ACHN (cell line): ENCODE results near the gene VPS36.
A peak's percentile ranks its signal among the peaks of the same experiment; 100 is the strongest.
"Not testable (repeated sequence)": the region's sequence is repeated elsewhere in the genome, so short reads cannot be mapped to it uniquely, and the experiment has no call there.

Experiments
- DNase-seq: peaks from one replicate; pipeline ENCODE4 v3.0.0-alpha.2; 2015
- in situ Hi-C: cut with HindIII; loops from 2 replicates; pipeline ENCODE4 v1.10.0; 2017; ENCODE audit warnings: low sequenced_read_pairs, low pct_ligation_motif_present, low pct_unique_long_range_greater_than_20kb

Gene VPS36

DNA sequence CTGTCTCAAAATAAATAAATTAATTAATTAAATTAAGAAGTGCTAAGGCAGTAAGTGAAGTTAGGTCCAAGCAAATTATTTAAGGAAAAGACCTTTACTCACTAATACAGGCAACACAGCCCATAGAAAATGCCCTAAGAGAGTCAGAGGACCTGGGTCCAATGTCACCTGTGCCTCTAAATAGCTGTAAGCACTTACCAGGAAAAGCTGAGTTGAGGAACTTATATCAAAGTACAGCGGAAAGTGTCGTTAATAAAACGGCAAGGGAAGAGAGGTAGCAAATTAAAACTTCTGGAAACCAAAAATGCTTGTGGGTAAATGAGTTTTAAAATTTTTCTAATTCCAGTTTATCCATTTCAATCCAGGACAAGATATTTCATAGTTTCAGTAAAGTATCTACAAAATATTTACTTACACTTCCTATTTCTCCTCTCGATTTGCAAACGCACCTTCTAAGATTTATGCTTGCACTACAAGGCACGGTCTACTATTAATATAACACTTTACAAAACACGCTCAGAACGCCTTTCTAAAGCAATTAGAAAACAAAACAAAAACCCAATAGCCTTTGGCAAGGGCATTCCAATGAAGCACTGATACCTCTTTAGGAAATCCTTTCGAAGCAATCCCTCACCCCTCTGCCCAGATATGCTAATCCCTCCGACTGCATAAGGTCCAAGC, 963 bp downstream of the VPS36 start:
- in situ Hi-C loops: no loop called here
- no peak for DNase-seq

DNA sequence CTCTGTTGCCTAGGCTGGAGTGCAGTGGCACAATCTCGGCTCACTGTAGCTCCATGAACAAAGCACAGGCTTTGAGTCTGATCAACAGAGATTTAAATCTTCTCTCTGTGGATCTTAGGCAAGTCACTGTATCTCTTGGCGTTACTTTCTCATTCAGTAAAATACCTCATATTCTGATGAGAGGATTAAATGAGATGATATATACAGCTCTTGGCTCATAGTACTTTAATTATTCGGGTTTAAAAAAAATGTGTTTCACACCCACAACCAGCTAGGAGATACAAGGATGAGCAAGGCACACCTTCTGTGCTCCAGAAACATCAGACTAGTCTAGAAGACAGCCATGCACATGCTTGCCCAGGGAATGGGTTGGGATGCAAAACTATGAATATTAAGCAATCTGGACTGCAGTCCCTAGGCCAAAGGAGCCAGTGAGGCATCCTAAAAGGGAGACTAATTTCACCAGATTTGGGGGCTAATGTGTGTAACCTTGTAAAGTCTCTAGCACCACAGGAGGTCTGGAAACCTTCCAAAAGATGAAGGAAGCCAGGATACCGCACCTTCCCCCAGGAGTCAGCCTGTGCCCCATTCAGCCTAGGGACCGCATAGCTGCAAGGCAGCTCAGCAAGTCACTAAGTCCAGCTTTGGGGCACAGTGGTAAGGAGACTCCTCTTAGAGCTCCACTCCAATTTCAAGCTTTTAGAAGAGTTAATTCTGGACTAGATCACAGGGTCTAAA, 2.5 kb downstream of the VPS36 start:
- DNase-seq: no peak
- in situ Hi-C loops: no loop called here

DNA sequence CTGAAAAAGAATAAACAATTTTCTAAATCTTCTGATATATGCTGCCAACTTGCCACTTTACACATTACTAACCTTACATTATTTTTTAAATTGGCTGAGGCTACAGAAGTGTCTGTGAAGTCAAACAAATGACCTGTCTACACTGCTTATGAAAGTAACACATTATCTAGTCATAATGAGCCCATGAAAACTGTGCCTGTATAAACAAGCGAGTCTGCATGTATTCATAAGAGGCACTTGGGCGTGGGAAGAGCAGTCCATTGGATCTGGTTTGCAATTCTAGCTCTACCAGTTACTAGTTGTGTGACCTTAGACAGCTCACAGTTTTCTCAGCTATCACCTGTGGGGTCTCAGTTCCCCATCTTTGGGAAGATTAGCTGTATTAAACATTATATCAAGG, 3.1 kb downstream of the VPS36 start:
- no peak for DNase-seq
- in situ Hi-C loops: no loop called here

DNA sequence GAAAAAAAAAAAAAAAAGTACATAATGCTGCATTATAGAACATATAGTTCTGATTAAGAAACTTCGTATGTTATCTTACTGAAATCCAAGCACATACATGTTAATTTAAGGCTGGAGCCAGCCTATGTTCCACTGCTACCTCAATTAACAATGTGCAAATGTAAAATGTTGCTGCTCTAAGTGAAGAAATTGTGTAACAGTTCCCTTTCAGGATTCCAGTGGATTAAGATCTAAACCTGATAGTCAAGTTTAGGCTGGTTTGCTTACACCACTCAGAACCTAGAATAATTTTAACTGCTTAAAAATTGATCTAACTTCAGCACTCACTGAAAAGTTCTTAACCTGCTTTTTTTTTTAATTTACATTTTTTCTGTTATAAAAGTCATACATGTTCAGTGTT, 4.2 kb downstream of the VPS36 start:
- no peak for DNase-seq
- in situ Hi-C loops: no loop called here

DNA sequence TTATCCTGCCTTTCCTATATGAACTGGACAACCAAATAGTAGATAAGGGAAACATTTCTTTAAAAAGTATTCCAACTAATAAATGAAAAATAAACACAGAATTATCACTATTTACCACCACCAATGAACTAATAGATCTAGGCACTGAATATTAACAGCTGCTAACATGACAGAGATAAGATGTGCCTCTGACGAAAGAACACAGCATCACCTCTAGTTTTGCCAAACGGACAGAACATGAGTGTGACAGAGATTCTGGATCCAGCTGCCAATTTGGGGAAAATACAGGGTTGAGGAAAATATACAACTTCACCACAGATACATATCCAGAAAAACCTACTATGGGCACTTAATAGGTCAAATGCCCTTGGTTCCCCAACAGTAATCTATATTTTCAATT, 18.0 kb downstream of the VPS36 start:
- DNase-seq: no peak
- in situ Hi-C loops: no loop called here

DNA sequence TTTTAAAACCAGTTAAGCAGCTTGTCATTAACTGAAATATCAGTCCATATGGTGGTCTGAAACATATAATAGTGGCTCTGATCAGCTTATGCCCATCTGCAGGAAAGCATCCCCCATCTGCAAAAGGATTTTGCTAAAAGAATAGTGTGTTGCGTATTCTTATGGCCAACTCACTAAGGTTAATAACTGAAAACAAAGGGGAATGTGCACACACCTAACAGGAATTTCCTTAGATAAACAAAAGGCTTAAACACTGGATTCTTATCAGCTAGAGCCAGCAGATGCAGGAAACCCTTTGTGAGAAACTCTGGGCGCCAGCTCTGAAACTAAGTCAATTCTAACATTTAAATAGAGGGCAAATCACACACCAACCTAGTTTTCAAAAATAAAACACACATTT, 22.1 kb downstream of the VPS36 start:
- no peak for DNase-seq
- in situ Hi-C loops: no loop called here

DNA sequence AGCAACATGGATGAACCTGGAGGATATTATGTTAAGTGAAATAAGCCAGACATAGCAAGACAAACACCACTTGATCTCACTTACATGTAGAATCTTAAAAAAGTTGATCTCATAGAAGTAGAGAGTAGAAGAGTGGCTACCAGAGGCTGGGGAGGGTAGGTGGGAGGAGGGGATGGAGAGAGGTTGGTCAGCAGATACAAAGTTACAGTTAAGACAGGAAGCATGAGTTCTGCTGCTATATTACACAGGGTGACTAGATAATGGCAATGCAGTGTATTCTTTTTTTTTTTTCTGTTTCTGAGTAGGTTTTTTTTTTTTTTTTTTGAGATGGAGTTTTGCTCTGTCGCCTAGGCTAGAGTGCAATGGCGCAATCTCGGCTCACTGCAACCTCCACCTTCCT, 29.2 kb downstream of the VPS36 start:
- no peak for DNase-seq
- in situ Hi-C loops: no loop called here

DNA sequence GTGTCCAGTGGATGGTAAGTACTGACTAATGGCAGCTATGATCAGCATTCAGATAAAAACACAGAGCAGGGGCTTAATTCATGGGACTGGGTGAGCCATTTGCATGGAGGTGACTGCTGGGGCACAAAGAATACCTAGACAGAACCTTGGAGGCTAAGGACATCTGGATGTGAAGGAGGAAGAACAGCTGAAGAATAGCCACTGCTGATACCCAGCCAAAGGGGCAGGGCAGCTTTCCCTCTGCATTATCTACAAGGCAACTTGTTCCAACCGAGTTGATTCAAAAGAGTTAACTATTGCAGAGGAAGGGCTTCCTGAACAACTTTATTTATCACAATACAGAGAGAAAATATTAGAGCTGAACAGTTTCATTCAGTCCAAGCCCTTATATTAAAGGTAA, 31.4 kb downstream of the VPS36 start:
- no peak for DNase-seq
- in situ Hi-C loops: no loop called here

DNA sequence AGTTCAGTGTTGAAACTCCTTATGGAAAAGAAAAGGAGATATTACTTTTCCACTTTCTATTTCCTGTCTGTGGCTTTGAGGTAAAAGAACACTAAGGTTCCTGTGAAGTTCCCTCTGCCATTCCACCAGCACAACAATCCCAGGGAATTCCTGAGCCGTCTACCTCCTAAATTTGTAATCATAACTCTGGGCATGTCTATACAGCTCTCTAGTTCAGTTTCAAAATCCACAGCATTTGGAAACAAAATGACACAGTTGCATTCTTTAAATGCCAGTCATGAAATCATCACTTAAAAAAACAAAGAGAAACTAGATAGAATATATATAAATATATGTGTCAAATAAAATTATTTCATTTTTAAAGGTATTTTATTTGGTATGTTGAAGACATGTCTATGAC, 35.5 kb downstream of the VPS36 start:
- in situ Hi-C loops: no loop called here
- peak; percentile 29 for DNase-seq

DNA sequence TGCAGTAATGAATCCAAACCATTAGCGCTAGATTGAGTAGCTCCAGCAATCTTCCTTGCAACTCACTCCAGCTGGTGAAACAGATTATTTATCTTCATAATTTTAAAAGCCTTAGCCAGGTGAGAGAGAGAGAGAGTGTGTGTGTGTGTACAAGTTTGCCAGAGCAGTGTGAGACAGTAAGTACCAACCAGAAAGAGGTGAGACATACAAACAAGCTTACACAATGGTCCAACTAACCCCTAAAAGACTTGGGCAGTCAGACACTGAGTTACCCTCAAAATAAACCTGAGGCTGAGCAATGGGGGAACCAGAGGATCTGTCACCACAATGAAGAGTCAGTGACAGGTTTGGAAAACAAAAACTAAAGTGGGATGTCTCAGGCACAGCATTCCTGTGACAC, 36.4 kb downstream of the VPS36 start:
- DNase-seq: no peak
- in situ Hi-C loops: no loop called here

DNA sequence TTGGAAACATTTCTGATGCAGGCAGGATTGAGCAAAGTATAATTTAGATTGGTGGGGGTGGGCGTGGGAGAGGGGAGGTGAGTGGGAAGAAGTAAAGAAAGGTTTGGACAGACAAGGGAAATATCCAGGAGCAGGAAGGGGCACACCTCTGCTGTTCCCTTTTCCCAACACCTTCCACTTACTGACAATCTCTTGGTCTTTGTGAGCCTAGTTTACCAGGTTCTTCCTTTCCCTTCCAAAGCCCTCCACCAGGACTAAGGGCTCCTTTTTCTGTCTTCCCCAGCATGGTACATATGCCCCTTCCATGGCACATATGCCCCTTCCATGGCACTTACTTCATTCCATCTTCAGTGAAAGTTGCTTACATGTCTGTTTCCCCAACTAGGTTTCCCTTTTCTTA, 38.3 kb downstream of the VPS36 start:
- peak; percentile 8 for DNase-seq
- in situ Hi-C loops: no loop called here

DNA sequence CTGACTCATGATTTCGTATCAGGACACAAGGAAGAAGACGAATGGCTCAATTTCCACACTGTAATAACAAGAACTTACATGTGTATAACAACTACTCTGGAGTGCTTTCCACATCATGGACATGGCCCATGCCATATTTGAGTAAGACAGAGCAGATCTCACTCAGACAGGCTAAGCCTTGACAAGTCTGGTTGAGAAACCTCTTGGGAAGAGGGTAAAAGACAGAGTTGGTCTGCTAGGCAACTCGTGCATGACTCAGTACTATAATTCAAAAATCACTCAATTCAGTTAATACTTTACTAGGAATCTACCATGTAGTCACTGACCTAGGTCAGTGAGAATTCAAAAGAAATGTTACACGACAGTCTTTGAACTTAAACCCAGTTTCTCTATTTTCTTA, 38.8 kb downstream of the VPS36 start:
- DNase-seq: peak; percentile 88
- in situ Hi-C loops: no loop called here

DNA sequence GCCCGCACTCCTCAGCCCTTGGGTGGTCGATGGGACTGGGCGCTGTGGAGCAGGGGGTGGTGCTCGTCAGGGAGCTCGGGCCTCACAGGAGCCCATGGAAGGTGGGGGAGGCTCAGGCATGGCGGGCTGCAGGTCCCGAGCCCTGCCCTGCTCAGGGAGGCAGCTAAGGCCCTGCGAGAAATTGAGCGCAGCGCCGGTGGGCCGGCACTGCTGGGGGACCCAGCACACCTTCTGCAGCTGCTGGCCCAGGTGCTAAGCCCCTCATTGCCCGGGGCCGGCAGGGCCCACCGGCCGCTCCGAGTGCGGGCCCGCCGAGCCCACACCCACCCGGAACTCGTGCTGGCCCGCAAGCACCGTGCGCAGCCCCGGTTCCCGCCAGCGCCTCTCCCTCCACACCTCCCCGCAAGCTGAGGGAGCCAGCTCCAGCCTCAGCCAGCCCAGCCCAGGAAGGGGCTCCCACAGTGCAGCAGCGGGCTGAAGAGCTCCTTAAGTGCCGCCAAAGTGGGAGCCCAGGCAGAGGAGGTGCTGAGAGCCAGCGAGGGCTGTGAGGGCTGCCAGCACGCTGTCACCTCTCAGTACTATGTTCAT, 42.3 kb downstream of the VPS36 start:
- DNase-seq, in situ Hi-C loops: not testable (repeated sequence)

DNA sequence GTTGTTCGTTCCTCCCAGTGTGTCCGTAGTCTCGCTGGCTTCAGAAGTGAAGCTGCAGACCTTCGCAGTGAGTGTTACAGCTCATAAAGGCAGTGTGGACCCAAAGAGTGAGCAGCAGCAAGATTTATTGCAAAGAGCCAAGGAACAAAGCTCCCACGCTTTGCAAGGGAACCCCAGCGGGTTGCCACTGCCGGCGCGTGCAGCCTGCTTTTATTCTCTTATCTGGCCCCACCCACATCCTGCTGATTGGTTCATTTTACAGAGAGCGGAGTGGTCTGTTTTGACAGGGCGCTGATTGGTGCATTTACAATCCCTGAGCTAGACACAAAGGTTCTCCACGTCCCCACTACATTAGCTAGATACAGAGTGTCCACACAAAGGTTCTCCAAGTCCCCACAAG, 43.0 kb downstream of the VPS36 start:
- in situ Hi-C loops, DNase-seq: not testable (repeated sequence)

DNA sequence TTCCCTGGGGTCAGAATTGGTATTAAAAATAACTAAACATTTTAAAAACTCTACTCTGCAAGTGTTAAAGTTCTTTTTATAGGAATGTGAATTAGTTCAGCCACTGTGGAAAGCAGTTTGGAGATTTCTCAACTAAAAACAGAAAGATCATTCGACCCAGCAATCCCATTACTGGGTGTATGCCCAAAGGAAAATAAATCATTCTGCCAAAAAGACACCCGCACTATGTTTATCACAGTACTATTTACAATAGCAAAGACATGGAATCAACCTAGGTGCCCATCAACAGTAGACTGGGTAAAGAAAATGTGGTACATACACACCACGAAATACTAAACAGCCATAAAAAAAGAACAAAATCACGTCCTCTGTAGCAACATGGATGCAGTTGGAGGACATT, 43.8 kb downstream of the VPS36 start:
- in situ Hi-C loops: no loop called here
- DNase-seq: no peak

DNA sequence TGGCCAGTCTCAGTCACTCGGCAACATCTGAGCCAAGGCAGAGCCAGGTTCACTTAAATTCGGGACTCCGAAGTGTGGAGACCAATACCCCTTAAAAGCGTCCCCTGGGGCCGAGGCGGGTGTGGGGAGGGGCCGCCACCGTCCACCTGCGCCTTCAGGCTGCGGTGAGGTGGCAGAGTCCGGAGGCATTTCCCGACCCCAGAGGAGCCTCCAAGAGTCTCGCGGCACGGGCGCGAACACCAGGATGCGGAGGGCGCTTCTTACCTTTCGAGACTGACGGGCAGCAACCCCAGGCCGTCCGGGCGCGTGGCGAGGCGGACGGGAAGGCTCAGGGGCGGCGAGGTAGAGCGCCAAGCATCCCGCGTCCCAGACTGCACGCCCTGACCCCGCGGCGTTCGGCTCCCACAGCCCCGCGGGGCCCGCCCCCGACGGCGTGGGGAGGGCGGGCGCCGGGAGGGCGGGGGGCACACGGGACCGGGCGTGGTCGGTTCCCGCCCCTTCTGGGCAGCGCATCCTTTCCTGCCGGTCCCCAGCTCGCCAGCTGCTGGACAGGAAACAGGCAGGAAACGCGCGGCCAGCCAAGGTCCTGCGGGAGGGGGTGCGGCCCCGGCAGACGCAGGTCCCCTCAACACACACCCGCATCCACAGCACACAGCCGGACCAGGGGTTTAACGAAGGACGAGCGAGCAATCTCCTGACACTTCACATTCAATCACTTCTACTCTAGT, 44.5 kb downstream of the VPS36 start, which contains the start of gene THSD1:
THSD1 (minus strand) TSS at position 406 of the 728 bp plus-strand sequence. CDS start 3,572 bp downstream, outside the sequence.
- in situ Hi-C loops: no loop called here
- peak; percentile 66 for DNase-seq

DNA sequence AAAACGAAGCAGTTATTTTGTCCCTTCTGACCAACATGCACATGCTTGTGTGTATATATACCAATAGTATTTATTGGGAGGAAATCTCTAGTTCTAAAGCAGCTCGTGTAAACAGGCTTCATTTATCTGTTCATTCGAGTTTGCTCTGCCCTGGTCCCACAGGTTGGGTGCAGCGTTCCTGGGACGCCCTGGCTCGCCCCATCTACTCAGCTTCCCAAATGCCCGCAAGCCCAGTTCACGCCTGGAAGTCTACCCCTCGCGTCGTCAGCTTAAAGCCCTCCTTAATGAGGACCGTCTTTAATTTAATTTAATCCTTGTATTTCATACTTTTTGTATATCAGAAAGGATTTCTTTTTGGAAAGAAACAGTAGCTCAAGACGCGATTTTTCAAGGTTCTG, 45.1 kb downstream of the VPS36 start:
- DNase-seq: peak; percentile 15
- in situ Hi-C loops: no loop called here

DNA sequence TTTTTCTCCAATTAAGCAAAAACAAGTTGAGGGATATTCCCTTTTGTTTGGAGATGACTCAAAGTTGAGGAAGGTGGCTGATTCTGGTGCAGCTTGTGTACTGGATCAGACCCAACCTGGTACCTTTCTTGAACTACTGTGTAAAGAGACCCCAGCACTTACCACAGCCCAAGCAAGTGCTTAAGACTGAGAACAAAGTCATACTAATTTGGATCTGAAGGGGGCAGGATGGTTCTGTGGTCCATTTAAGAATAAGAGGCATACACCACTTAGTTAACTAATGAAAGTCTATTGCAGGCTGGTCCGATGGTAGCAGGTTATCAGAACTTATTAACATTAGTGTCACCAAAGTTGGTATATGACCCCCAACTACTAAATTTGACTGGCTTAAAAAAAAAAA, 50.7 kb downstream of the VPS36 start:
- in situ Hi-C loops: no loop called here
- peak; percentile 36 for DNase-seq

DNA sequence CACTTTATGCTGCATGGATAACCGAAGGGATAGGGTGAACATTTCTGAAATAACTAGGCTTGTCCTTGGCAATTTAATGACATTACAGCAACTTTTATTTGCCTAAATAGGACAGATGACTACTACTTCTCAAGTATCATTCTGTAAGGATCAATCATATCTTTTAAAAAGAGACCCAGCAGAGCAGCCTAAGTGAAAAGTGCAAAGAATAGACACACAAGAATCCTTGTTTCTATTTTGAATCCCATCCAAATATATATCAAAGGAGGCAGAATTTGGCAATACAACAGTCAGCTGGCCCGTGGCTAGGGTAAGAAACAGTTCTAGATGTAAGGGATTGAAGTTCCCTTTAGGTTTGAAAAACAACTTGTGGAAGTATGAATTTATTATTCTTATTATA, 51.4 kb downstream of the VPS36 start:
- no peak for DNase-seq
- in situ Hi-C loops: no loop called here
